ENCODE measurements around the gene GNAZ. TPM values are rescaled to one million over a fixed set of nuclear protein-coding genes. Genes with fewer than 3 reads are reported as not detected.

Gene GNAZ
- total RNA-seq, 1 donor from 2014 or later, result 1.1 TPM

DNA sequence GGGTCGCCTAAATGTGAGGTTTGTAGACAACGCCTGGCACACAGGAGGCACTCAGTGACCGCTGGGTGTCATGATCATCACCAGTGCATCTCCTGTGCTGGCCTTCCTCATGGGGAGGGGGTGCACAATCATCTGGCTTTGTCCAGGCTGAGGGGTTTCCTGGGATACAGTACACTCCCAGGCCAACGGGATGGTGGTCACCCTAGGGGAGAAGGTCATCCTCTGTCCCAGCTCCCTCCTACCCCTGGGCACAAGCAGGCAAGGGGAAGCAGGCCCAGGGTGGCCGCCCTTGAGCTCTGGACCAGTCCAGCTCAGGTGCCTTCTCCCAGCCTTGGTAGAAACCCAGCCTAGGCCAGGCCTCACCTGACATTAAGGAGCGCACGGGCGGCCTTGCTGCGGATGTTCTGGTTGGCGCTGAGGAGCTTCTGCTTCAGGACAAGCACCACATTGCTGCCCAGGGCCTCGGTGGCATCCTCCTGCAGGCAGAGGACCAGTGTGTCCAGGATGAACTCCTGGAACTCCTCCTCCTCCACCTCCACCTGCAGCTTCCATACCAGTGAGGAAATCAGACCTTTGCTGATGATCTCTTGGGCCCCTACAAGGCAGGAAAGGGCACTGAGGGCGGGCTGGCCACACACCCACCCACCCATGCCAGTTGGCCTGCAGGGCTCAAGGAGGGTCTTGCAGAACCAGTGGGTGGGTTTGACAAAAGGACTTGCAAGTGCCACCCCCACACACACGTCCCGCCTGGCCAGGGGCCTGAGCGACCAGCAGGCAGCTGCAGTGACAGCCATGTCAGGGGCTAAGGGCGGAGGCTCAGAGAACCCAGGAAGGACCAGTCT is 6.6 kb upstream of the GNAZ start:
- no peak overlapping the region for H3K27ac ChIP-seq (ENCODE audit: low read depth, low read length)
- peaks cover 73% of the 10 kb centered on the region for H3K27me3 Mint-ChIP-seq (ENCODE audit: low read depth, unreplicated experiment)
- no peaks in the 10 kb centered on the region for H3K4me1 Mint-ChIP-seq (ENCODE audit: low read depth, unreplicated experiment)

DNA sequence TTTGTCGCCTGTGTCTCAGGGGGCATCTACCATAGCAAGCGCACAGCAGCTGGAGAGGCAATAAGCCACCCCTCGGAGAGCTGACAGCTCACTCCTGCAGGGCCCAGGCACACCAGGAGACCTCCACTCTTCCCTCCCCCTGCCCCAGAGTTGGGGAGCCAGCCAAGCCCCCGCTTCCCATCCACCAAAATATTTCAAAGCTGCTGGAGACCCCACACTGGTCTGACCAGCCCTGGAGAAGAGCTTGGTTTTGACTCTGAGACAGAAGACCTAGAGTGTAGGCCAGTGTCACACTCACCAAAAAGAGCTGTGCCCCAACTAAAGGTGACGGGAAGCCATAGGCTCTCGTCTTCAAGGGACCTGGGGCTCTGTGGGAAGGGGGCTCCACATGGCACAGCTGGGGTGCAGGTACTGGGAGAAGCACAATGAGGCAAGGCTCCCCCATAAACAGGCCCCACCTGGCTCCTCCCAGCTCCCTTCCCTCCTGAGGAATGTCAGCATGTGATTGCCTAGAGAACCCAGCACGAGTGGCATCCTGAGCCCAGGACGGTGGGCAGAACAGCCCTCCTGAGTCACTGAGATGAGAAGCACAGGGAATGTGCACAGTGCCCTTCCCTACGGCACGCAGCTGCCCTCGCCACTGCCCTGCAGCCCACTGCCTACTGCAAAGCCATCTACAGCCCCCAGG is 5.8 kb upstream of the GNAZ start:
- Histone ChIP-seq H3K27me3 (ENCODE audit: insufficient read depth, low read length) (peaks cover 6% of the 10 kb centered on the region), H3K4me3 (ENCODE audit: insufficient read depth, low read depth, low read length) (no peak overlapping the region), H2AFZ (ENCODE audit: low read depth, low read length) (no peak overlapping the region), H3K9me3 (ENCODE audit: insufficient read depth, low read depth, low read length) (no peaks in the 10 kb centered on the region), H3K4me2 (ENCODE audit: low read length) (no peak overlapping the region), H3K27ac (ENCODE audit: low read depth, low read length) (no peak overlapping the region), H3K79me2 (ENCODE audit: insufficient read depth, low read length) (no peaks in the 10 kb centered on the region), H3K9ac (ENCODE audit: low read length) (no peak overlapping the region), H3K4me1 (ENCODE audit: insufficient read depth, low read length) (no peaks in the 10 kb centered on the region), H3K36me3 (ENCODE audit: insufficient read depth, low read length) (no peaks in the 10 kb centered on the region), H4K20me1 (ENCODE audit: insufficient read depth, low read length) (peaks cover 4% of the 10 kb centered on the region)
- Mint-ChIP-seq H3K36me3 (ENCODE audit: low read depth, unreplicated experiment) (no peaks in the 10 kb centered on the region), H3K4me1 (ENCODE audit: low read depth, unreplicated experiment) (no peaks in the 10 kb centered on the region), H3K27ac (ENCODE audit: unreplicated experiment) (no peak overlapping the region), H3K27me3 (ENCODE audit: low read depth, unreplicated experiment) (peaks cover 80% of the 10 kb centered on the region), H3K9me3 (ENCODE audit: unreplicated experiment) (peaks cover 5% of the 10 kb centered on the region), H3K4me3 (ENCODE audit: unreplicated experiment) (no peak overlapping the region)
- DNase-seq (ENCODE audit: low read depth) (no peak), FAIRE-seq (no peak)
- TF ChIP-seq, protein P1, sequence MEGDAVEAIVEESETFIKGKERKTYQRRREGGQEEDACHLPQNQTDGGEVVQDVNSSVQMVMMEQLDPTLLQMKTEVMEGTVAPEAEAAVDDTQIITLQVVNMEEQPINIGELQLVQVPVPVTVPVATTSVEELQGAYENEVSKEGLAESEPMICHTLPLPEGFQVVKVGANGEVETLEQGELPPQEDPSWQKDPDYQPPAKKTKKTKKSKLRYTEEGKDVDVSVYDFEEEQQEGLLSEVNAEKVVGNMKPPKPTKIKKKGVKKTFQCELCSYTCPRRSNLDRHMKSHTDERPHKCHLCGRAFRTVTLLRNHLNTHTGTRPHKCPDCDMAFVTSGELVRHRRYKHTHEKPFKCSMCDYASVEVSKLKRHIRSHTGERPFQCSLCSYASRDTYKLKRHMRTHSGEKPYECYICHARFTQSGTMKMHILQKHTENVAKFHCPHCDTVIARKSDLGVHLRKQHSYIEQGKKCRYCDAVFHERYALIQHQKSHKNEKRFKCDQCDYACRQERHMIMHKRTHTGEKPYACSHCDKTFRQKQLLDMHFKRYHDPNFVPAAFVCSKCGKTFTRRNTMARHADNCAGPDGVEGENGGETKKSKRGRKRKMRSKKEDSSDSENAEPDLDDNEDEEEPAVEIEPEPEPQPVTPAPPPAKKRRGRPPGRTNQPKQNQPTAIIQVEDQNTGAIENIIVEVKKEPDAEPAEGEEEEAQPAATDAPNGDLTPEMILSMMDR (IDR thresholded peaks at IDR 0.05; ENCODE audit: insufficient read depth, low read depth, low read length), result no peak
- no peak for TF ChIP-seq EZH2 (IDR thresholded peaks at IDR 0.05; ENCODE audit: insufficient read depth, low read length)

More for the DNA sequence above, 6.6 kb upstream of the GNAZ start:
- no peaks in the 10 kb centered on the region for H3K9me3 ChIP-seq (ENCODE audit: insufficient read depth, low read depth, low read length)
- H3K36me3 ChIP-seq (ENCODE audit: insufficient read depth, low read length), result no peaks in the 10 kb centered on the region
- Mint-ChIP-seq H3K27ac (ENCODE audit: unreplicated experiment) (no peak overlapping the region), H3K4me3 (ENCODE audit: unreplicated experiment) (no peak overlapping the region), H3K9me3 (ENCODE audit: unreplicated experiment) (peaks cover 4% of the 10 kb centered on the region), H3K36me3 (ENCODE audit: low read depth, unreplicated experiment) (no peaks in the 10 kb centered on the region)
- TF ChIP-seq, protein P1 (IDR thresholded peaks at IDR 0.05; ENCODE audit: insufficient read depth, low read depth, low read length), result no peak
- TF ChIP-seq EZH2 (IDR thresholded peaks at IDR 0.05; ENCODE audit: insufficient read depth, low read length), result no peak
- DNase-seq (ENCODE audit: low read depth) (no peak), FAIRE-seq (no peak)
- H3K4me2 ChIP-seq (ENCODE audit: low read length), result no peak overlapping the region
- no peaks in the 10 kb centered on the region for H3K4me1 ChIP-seq (ENCODE audit: insufficient read depth, low read length)
- H3K4me3 ChIP-seq (ENCODE audit: insufficient read depth, low read depth, low read length), result no peak overlapping the region
- no peak overlapping the region for H3K9ac ChIP-seq (ENCODE audit: low read length)
- H3K79me2 ChIP-seq (ENCODE audit: insufficient read depth, low read length), result no peaks in the 10 kb centered on the region
- H2AFZ ChIP-seq (ENCODE audit: low read depth, low read length), result no peak overlapping the region
- H3K27me3 ChIP-seq (ENCODE audit: insufficient read depth, low read length), result peaks cover 6% of the 10 kb centered on the region
- peaks cover 4% of the 10 kb centered on the region for H4K20me1 ChIP-seq (ENCODE audit: insufficient read depth, low read length)

Measured in astrocyte (in vitro differentiated cells and primary cell).